ENCODE data around the gene PNISR. TPM values are rescaled to one million over a fixed set of nuclear protein-coding genes. Genes with fewer than 3 reads are reported as not detected.
A peak's percentile ranks its signal among the peaks of the same experiment; 100 is the strongest.

Gene PNISR
- total and polyA plus RNA-seq, 2 of the 13 experiments (the other 11 are each of a cell fraction or from before 2014, with no cell fraction given), result 43.0 to 48.0 TPM

DNA sequence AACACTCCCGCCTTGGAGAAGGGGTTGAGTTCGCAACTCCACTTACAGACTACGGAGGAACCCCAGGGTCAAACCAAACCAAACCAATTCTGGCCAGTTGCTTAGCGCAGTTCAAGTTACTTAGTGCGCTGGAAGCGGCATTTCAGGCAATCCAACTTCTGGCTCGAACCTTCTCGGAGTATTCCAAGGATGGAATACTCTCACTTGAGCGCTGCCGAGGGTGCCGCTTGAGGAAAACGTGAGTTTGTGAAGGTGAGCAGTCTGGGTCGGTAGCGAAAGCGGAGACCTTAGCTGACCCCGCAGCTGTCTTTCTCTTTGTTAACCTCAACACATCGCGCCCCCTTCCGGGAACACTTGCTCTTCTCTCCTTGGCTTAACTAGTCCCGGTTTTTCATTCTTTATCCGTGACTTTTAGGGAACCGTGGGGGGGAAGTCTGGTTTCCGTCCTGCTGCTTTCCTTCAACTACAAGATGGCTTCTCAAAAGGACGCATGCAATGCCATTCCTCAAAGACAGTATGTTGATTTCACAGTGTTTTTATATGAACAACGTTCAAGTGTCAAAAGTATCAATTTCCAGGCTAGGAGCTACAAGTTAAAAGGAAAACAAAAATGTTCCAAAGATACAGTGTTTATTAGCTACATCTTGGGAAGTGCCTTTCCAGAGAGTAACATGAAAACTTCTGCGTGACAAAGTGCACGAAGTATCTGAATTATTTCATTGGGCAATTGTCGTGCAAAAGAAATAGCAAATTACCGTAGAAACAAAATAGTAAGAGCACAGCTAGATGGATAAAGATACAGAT is 741 bp upstream of the PNISR start (continued):
- TF ChIP-seq, protein P1, sequence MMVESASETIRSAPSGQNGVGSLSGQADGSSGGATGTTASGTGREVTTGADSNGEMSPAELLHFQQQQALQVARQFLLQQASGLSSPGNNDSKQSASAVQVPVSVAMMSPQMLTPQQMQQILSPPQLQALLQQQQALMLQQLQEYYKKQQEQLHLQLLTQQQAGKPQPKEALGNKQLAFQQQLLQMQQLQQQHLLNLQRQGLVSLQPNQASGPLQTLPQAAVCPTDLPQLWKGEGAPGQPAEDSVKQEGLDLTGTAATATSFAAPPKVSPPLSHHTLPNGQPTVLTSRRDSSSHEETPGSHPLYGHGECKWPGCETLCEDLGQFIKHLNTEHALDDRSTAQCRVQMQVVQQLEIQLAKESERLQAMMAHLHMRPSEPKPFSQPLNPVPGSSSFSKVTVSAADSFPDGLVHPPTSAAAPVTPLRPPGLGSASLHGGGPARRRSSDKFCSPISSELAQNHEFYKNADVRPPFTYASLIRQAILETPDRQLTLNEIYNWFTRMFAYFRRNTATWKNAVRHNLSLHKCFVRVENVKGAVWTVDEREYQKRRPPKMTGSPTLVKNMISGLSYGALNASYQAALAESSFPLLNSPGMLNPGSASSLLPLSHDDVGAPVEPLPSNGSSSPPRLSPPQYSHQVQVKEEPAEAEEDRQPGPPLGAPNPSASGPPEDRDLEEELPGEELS (CRISPR knock-in tag; IDR thresholded peaks at IDR 0.05), result 0 out of 2 replicates have a peak, but pooled peaks have one; percentile 1
- TF ChIP-seq, protein P2, sequence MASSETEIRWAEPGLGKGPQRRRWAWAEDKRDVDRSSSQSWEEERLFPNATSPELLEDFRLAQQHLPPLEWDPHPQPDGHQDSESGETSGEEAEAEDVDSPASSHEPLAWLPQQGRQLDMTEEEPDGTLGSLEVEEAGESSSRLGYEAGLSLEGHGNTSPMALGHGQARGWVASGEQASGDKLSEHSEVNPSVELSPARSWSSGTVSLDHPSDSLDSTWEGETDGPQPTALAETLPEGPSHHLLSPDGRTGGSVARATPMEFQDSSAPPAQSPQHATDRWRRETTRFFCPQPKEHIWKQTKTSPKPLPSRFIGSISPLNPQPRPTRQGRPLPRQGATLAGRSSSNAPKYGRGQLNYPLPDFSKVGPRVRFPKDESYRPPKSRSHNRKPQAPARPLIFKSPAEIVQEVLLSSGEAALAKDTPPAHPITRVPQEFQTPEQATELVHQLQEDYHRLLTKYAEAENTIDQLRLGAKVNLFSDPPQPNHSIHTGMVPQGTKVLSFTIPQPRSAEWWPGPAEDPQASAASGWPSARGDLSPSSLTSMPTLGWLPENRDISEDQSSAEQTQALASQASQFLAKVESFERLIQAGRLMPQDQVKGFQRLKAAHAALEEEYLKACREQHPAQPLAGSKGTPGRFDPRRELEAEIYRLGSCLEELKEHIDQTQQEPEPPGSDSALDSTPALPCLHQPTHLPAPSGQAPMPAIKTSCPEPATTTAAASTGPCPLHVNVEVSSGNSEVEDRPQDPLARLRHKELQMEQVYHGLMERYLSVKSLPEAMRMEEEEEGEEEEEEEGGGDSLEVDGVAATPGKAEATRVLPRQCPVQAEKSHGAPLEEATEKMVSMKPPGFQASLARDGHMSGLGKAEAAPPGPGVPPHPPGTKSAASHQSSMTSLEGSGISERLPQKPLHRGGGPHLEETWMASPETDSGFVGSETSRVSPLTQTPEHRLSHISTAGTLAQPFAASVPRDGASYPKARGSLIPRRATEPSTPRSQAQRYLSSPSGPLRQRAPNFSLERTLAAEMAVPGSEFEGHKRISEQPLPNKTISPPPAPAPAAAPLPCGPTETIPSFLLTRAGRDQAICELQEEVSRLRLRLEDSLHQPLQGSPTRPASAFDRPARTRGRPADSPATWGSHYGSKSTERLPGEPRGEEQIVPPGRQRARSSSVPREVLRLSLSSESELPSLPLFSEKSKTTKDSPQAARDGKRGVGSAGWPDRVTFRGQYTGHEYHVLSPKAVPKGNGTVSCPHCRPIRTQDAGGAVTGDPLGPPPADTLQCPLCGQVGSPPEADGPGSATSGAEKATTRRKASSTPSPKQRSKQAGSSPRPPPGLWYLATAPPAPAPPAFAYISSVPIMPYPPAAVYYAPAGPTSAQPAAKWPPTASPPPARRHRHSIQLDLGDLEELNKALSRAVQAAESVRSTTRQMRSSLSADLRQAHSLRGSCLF (CRISPR knock-in tag; IDR thresholded peaks at IDR 0.05; ENCODE audit: borderline replicate concordance), result no peak
- TF ChIP-seq, protein P3, sequence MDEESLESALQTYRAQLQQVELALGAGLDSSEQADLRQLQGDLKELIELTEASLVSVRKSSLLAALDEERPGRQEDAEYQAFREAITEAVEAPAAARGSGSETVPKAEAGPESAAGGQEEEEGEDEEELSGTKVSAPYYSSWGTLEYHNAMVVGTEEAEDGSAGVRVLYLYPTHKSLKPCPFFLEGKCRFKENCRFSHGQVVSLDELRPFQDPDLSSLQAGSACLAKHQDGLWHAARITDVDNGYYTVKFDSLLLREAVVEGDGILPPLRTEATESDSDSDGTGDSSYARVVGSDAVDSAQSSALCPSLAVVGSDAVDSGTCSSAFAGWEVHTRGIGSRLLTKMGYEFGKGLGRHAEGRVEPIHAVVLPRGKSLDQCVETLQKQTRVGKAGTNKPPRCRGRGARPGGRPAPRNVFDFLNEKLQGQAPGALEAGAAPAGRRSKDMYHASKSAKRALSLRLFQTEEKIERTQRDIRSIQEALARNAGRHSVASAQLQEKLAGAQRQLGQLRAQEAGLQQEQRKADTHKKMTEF (CRISPR knock-in tag; IDR thresholded peaks at IDR 0.05), result peak; percentile 67; the same call in 1 of the 2 replicates
- TF ChIP-seq ZNF619 (CRISPR knock-in tag; IDR thresholded peaks at IDR 0.05), result no peak
- no peak for TF ChIP-seq ZNF431 (CRISPR knock-in tag; IDR thresholded peaks at IDR 0.05; ENCODE audit: borderline replicate concordance, low read depth)
- TF ChIP-seq TBX2 (CRISPR knock-in tag; IDR thresholded peaks at IDR 0.05; ENCODE audit: borderline replicate concordance), result no peak
- TF ChIP-seq, protein P4, sequence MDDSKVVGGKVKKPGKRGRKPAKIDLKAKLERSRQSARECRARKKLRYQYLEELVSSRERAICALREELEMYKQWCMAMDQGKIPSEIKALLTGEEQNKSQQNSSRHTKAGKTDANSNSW (CRISPR knock-in tag; IDR thresholded peaks at IDR 0.05; ENCODE audit: borderline replicate concordance), result no peak
- TF ChIP-seq KMT2A (CRISPR knock-in tag; IDR thresholded peaks at IDR 0.05), result peak; percentile 65; the same call in 1 of the 2 replicates
- TF ChIP-seq, protein P5, sequence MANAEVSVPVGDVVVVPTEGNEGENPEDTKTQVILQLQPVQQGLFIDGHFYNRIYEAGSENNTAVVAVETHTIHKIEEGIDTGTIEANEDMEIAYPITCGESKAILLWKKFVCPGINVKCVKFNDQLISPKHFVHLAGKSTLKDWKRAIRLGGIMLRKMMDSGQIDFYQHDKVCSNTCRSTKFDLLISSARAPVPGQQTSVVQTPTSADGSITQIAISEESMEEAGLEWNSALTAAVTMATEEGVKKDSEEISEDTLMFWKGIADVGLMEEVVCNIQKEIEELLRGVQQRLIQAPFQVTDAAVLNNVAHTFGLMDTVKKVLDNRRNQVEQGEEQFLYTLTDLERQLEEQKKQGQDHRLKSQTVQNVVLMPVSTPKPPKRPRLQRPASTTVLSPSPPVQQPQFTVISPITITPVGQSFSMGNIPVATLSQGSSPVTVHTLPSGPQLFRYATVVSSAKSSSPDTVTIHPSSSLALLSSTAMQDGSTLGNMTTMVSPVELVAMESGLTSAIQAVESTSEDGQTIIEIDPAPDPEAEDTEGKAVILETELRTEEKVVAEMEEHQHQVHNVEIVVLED (CRISPR knock-in tag; IDR thresholded peaks at IDR 0.05; ENCODE audit: borderline replicate concordance), result no peak
- TF ChIP-seq, protein P6, sequence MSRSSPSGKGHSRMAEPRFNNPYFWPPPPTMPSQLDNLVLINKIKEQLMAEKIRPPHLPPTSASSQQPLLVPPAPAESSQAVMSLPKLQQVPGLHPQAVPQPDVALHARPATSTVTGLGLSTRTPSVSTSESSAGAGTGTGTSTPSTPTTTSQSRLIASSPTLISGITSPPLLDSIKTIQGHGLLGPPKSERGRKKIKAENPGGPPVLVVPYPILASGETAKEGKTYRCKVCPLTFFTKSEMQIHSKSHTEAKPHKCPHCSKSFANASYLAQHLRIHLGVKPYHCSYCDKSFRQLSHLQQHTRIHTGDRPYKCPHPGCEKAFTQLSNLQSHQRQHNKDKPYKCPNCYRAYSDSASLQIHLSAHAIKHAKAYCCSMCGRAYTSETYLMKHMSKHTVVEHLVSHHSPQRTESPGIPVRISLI (CRISPR knock-in tag; IDR thresholded peaks at IDR 0.05; ENCODE audit: borderline replicate concordance), result no peak
- 0 out of 2 replicates have a peak, but pooled peaks have one; percentile 7 for TF ChIP-seq SAFB2 (CRISPR knock-in tag; IDR thresholded peaks at IDR 0.05; ENCODE audit: borderline replicate concordance, low read depth)
- no peak; the same call in 1 of the 2 replicates for TF ChIP-seq TP53 (CRISPR knock-in tag; conservative IDR thresholded peaks at IDR 0.05)
- TF ChIP-seq, protein P7, sequence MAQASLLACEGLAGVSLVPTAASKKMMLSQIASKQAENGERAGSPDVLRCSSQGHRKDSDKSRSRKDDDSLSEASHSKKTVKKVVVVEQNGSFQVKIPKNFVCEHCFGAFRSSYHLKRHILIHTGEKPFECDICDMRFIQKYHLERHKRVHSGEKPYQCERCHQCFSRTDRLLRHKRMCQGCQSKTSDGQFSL (CRISPR knock-in tag; IDR thresholded peaks at IDR 0.05), result peak; percentile 96
- no peak; the same call in 1 of the 2 replicates for TF ChIP-seq SRY (CRISPR knock-in tag; IDR thresholded peaks at IDR 0.05)
- no peak for TF ChIP-seq SP5 (CRISPR knock-in tag; IDR thresholded peaks at IDR 0.05; ENCODE audit: borderline replicate concordance, low read depth)

Measured in HepG2 (cell line).